Esophagus mucosa (tissue), 1 donor: ENCODE results near the gene SETBP1. TPM values are rescaled to one million over a fixed set of nuclear protein-coding genes. Genes with fewer than 3 reads are reported as not detected.

Source experiments
- ATAC-seq: fragments of 200-7000 bp; cut with Tn5 transposase; one replicate; pipeline ENCODE4 v1.9.1; 2020
- total RNA-seq: library from RNA; stranded (reverse); gene quantifications from one replicate; pipeline ENCODE4 v1.2.4, GENCODE V29; 2023
- donor health status: DM: yes; HTN: yes; CAD: no.

The SETBP1 gene
- total RNA-seq, 1 donor from 2014 or later, result 8.5 TPM

DNA sequence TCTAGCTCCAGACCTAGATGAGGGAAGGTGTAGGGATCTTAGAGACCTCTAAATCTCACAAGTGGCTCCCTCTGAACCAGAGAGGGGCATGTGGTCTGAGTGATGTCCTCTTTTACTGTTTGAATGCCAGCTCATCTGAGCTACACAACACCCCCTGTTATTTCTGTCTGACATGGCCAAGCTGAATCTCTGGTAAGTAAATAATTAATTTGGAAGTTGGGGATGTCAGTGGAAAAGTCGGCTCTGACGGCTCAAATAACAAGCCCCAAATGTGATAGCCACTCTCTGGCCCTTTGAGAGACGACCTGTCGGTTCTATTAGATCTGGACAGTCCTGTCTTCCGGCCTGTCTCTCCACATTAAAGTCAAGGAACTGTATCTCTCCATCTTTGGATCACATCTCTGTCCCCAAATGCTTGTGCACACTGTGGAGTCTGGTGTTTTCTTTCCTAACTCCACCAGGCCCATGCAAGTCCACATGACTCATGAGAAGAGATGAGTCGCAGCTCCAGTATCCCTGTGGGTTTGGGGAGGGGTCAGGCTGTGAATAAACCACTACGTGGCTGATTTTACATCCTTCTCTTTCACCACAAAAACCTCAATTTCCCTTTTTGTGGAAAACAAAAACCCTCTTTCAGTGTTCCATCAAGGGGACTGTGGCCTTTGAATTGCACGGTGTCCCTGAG is 52.5 kb downstream of the SETBP1 start:
- peak; percentile 75 for ATAC-seq

DNA sequence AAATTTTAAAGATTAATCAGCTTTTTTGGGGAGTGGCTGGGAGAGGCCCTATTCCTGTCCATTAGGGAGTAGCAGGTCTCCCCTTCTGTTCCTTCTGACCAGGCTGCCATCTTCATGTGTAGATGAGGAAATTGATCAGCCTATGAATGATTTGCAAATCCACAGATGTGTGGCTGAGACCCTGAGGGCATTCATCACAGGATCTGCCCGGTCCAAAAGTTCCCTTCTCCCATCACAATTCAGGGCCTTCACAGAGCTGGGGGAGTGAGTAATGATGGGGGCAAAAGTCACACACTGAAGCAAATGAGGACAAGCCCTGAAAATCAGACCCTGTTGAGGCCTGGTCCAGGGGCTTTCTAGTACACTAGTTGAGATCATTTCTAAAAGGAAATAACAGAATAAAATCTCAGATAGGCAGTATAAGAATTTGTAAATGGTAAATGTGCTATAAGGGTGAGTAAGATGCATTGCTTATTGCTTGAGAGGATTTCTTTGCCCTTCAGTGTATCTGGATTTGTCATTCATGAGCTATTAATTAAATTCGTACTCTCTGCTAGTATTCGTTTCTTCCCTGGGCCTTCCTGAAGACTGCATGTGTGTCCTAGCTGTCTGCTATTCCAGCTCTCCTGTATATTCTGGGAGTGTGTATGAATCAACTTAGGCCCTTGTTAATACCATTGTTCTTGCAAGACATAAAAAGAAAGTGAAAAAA is 53.2 kb downstream of the SETBP1 start:
- ATAC-seq, result no peak

DNA sequence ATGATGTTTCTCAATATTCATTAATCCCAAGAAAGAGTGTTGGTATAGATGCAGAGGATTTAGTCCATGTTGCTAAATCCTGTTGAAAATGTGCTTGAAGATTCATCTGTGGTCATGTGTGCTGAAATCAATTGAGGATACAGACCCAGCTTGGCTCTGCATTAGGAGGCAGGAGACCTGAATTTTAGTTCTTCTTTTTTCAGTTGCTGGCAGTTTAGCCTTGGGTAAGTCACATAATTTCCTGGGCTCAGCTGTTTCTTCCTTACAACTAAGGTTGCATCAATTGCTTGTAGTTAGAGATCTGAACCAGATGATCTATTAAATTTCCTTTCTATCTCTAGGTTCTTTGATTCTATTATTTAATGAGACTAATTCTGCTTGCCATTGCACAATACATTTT is 54.4 kb downstream of the SETBP1 start:
- no peak for ATAC-seq

DNA sequence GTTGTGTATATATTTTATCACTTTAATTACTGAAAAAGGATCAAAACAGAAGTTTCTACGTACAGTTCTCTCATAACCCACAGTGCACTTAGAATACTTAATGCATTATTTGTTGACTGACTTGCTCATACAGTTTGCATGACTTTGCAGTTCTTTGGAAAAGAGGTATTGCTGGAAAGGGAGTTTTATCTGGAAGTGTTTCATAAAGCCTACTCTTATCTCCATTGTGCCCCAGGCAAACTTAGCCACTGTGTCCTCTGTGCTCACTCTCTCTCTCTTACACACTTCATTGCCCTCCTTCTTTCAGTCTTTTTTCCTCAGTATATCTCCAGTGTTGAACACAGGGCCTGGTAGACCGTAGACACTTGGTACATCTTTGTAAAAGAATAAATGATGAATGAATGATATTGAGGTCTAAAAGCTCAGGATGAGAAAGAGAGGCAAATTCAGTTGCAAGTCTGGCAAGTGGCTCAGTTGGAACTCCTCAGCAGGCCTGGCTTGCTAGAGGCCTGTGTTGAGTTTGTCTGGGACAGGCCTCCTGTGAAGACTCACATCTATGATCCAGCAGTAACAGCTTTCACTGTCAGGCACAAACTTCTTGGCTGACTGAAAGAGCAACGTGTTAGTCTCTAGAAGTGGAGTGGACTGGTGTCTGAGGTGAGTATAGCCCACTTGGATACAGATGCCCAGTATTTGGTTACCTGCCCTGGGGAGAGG is 56.1 kb downstream of the SETBP1 start:
- ATAC-seq, result no peak

DNA sequence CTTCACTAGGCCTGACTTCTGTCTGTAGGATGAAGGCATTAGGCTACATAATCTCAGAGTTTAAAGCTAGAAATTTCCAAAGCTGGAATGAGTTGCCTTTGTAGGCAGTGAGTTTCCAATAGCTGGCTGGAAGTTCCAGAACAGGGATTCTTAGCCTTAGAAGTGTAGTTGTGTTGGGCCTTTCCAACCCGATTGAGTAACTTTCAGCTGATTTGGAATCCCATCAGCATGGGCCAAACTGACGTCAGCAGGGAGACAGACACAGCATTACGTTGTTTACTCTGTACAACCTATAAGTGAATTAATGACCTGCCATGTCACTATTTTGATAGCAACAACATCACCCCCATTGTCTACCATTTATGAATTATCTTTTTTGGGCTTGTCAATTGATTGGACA is 56.9 kb downstream of the SETBP1 start:
- no peak for ATAC-seq

DNA sequence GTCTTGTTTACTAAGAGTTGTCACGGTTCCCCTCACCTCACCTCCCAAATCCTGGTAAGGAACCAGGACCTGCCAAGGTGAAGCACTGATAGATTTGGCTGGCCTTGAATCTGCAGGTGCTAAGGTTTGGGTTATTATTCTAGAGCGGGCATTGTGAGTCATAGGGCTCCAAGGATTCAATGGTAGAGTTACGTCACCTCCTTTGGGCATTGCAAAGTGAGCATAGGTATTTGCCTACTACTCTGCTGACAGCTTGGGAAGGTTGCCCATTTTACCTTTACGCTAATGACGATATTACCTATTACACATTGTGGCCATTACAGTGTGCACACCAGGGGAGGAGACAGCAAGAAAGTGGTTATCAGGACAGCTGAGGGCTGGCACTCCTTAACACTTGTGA is 59.3 kb downstream of the SETBP1 start:
- ATAC-seq, result peak; percentile 95

DNA sequence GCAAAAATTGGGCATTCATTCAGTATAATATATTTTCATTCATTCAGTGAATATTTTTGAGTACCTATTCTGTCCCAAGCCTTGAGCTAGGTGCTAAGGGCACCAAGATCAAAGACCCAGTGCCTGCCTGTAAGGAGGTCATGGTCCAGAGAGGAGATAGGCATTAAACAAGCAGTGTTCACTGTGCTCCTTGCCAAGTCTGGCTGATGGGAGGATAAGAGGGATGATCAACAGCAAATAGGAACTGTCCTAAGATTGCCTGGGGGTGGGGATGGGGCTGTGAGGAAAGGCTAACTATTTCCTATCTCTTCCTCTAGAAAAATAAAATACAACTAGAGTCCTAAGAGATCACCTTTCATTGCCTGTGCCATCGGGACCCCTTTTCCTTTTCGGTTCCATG is 60.4 kb downstream of the SETBP1 start:
- ATAC-seq, result no peak

DNA sequence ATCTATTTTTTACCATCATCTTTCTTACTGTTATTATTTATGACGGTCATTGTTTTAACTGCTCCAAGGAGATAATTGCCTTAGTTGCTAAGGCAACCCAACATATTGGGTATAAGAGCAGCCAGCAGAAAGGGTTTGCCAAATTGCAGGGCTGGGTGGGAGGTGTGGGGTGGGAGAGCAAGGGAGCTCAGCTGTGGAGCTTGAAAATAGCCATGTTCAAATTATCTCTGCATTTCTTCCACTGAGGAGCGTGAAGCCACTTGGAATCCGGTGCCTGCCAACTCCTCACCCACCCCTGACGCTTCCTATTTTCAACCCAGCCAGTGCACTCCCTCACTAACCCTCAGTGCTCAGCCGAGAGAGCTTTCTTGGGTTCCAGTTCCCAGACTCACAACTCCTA is 60.8 kb downstream of the SETBP1 start:
- no peak for ATAC-seq

DNA sequence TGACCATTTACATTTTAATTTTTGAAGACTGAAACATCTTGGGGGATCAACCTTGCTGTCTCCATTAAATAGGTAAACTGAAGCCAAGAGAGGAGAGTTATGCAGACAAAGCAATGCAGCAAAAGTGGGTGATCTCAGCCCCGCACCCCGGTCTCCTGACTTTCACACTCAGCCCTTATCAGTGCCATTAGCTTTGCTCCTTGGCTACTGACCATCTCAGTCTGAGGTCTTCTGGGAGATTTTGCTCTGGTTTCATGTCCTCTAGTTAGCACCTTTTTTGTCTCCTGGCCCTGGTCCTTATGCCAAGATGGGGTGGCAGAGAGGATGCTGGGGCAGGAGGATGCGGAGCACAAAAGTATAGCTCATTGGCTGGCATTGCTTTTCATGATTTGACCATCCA is 61.4 kb downstream of the SETBP1 start:
- no peak for ATAC-seq

DNA sequence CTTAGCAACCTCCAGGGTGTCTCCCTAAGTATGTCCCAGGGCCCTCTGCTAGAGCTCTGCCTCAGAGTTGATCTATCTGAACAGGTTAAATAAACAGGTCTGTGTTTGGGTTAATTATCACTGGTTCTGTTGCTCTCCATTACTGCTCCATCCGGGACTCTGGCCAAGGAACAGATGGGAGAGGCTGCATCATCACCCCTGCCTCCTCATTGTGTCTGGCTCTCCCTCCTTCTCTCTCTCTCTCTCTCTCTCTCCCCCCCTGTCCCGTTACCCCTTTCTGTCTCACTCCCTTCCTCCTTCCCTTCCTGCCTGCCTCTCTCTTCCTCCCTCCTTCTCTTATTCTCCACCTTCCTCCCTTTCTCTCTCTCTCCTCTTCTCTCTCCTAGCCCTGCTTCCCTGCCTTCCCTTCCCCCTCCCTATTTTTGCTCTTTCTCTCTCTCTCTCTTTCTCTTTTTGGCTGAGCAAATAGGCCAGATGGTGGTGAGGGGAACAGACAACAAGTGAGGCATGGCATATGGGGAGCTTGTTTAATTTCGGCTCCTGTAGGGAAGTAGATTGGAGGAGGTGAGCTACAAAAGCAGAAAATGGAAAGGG is 62.1 kb downstream of the SETBP1 start:
- ATAC-seq, result no peak

DNA sequence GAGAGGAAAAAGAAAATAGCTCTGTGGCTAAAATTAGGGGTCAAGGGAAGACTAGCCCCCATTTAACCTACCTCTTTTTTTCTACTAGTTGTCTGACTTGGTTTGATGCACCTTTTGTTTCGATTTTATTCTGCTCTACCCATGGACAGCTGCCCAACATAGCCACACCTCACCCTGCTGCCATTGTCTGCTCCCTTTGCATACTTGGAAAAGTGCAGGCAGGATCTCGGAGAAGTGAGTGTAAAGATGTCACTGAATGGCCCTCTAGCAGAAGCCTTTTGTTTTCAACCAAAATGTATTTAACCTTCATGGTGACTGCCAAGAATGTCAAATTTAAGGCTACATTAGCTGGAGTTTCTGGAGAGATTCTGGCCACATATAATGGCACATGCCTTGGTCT is 62.9 kb downstream of the SETBP1 start:
- no peak for ATAC-seq

DNA sequence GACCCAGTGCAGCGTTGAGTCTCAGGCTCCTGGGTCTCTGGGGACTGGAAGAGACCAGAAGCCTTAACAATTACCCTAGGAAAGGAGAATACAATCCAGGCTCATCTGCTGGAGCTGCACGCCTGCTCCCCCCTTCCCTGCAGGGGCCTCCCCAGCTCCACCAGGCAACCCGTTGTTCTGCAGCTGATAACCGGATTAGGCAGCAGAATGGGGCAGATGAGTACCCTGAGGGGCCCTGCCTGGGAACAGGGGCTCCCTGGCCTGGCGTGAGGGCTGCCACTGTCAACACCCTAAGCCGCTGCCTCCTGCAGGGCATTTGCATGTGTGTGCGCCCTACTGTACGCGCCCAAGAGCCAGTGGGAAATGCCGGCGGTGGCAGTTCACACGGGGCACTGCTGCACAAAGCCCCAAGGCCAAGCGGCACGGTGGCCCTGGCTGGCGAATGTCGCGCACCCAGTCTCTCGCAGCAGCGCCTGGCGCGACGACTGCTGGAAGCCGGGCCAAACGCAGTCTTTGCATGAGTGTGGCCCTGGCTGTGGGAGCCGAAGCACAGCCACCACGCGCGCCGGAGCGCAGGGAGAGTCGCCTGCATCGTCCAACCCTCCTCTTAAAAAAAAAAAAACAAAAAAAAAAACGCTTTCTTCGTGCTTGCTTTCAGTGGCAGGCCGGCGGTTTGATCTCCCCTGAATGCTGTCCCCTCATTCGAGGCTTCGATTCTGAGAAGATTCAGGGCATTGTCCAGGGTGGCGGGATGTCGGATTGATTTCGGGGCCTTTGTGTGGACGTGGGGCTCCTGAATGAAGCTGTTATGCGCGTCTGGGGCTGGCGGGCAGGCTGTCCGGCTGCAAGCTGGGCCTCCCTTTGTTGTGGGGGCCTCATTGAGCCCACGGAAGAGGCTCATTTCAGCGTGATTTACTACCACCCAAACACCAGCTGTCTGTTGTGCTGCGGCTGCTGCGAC is 63.8 kb downstream of the SETBP1 start:
- no peak for ATAC-seq

DNA sequence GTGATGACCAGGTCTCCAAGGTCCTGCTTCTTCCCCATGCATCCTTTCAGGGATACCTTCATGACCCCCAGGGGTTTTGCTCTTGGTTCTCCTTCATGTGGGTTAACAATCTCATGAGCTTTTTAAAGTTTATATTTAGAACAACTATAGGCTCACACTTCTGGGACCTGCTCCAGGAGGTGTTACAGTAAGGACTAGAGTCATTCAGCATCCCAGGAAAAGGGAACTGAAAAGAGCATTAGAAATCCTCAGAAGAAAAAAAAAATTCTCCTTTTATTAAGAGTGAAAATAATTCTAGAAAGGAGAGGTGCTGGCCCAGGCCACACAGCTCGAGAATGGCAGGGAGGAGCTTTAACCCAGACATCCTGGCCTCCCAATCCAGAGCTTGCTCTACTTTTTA is 66.5 kb downstream of the SETBP1 start:
- ATAC-seq, result no peak

DNA sequence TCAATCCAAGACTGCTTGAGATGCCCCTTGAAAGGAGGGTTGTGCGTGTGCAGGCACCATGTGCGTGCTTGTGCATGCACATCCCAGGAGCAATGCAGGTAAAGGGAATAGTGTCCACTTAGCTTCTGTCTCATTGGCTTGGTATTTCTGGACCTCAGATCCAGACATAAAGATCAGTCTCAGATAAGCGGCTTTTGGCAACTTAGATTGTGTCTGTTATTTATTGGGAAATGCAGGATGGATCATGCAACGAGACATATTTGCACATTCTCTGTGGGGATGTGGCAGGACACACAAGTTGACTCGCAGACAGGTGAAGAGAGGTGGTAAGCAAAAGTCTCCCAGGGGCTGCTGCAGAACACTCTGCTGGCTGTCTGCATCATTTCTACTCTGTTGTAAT is 67.9 kb downstream of the SETBP1 start:
- ATAC-seq, result no peak

DNA sequence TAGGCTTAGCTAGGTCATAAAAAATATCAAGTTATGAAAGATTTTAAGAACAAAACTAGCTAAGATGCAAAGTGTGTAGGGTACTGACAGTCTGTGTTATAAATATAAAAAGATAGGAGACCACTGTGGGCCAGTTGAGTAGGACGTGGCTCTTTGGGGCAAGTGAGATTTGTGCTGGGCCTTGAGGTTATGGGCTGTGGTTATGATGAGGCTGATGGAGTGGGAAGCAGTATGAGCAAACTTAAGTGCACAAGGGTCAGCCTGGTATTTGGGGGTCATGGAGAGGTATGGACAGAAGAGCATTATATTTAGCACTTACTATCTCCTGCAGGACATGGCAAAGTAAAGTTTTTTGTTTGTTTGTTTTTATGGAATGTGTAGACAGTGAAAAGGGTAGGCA is 70.1 kb downstream of the SETBP1 start:
- ATAC-seq, result no peak

DNA sequence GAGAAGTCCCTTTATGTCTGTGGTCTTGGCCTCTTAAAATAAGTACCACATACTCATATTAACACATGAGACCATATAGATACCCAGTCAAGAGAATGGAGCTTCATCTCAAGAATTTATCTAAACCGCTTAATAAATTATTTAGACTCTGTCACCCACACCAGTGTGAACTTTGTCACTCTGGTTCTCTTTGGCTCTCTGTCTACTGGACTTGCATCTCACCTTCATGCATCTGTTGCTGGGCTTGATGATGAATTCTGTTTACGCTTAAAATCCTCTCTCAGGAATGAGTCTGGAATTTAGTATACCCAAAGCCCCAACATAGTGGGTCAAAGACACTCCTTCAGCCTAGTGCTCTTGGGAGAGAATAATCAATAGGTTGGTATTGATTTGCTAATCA is 73.9 kb downstream of the SETBP1 start:
- ATAC-seq, result no peak

DNA sequence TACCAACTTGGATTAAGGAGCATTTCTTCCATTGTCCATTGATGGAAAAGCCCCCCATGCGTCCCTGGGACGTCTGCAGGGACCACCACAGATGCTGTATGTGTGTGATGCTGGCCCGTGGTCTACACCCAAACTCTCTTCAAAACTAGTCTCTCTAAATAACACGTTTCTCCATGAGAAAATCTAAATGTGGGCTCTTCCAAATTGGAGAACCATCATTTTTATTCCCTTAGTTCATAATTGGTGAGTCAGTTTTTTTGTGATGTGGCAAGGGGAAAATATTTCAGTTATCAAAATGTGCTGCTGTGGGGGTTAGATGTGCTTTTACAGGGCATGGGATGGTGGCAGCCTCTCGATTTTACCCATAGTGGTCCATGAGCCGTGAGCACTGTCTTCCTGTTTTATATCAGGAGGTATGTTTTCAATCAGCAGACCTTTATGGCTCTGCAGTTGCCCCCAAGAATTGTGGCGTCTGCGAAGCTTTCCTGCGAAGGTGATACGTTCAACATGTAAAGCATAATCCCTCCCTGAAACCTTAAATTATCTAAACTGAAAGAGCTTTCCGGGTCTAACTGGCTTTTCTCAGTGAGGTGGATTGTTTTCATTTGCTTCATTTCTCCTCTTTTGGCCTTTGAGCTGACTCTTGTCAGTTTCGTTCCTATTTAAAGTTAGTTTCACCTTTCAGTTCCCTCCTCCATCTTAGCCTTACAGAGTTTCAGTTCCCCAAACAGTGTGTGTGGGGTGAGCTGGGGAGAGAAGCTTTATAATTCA is 78.4 kb downstream of the SETBP1 start:
- peak; percentile 55 for ATAC-seq

DNA sequence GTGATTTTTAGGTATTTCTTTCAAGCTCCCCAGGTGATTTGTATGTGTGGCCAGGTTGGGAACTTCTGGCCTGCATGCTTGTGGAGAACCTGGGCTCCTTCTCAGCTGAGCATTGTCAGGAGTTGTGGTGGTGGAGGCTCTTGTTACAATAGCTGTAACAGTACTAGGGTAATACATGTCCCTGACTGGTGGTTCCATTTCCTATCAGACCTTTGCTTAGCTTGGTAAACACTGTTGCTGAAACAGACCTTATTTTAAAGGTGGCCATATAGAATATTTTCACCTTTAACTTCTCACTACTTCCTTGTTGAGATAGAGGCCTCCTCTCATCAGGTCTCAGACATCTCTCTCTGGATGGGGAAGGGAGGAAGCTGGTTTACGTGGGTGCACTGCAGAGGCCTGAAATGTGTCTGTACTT is 79.2 kb downstream of the SETBP1 start:
- peak; percentile 17 for ATAC-seq

DNA sequence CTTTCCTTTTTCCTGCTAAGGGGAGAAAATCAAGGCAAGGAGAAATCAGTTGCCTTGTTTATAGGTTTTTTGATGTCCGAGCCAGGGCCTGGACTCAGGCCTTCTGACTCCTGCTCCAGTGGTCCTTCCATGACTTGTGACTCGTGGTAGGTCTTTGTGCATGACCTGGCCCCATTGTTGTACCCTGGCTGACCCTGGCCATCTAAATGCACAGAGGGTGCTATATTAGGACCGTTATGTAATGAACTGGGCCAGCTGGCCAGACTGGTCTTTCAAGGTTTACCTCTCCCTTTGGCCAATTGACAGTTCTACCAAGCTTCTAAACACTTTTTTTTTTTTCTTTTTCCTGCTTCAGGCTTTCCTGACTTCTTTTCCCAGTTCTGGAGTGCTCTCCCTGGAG is 81.1 kb downstream of the SETBP1 start:
- peak; percentile 66 for ATAC-seq

DNA sequence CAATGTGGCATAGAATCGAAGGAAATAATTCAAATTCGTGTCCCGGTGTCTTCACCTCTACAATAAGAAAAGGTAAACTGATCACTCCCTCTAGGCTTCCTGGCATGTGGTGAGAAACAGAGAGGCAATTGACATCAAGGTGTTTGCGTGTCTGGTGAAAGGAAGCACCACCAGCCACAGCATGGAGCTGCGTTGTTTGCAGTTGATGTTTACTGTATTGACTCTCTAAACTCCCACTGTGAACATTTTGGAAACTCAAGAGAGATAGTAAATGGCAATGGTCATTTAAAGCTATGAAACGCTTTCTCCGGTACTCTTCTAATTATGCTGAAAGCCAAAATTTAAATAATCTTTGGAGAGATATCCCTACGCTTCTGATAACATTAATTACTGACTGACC is 82.6 kb downstream of the SETBP1 start:
- ATAC-seq, result no peak

DNA sequence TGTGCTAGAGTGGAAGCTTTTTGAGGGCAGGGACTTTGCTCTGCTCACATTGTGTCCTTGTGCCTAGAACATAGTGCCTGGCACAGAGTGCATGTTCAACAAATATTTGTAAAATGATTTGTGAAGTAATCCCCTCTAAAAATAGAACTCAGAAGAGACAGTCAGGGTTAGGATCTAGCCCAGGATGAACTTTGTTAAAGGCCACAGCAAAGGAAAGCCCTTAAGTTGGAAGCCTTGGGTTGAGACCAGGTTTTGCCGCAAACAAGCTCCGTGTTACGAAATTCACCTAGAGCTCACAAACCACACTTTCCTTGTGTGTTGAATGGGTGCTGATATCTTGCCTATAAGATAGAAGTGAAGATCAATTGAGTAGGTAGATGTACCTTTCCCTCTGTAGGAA is 84.2 kb downstream of the SETBP1 start:
- ATAC-seq, result no peak

DNA sequence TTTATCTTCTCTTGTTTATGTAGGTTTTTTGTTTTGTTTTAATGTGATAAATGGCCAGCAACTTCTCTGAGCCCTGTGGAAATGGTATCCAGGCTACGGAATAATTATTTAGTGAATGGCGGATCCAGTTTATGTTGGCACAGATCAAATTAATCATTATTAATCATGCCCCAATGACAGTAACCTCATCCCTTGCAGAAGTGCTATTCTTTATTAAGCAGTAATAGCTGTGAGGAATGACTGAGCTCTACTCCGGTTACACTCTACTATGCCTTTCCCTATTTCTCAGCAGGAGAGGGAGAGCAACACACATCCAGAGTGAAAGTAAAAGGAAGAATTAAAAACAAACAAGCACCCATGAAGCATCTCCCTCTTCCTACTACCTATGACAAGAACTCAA is 84.8 kb downstream of the SETBP1 start:
- ATAC-seq, result no peak
